ENCODE data around the gene SLC38A4. TPM values are rescaled to one million over a fixed set of nuclear protein-coding genes. Genes with fewer than 3 reads are reported as not detected.

Gene SLC38A4
- total RNA-seq, 2 experiments from 2014 or later = not detected

- no peaks in the 10 kb centered on the region for H3K4me1 Mint-ChIP-seq (ENCODE audit: low read depth)
- H3K36me3 Mint-ChIP-seq (ENCODE audit: low read depth) = no peaks in the 10 kb centered on the region
- intact Hi-C loops (cut with micrococcal nuclease) = no loop called here
- H3K27me3 Mint-ChIP-seq (ENCODE audit: low read depth) = peaks cover 16% of the 10 kb centered on the region
- CTCF ChIA-PET = no interaction called here
- DNase-seq = no peak
- H3K27ac Mint-ChIP-seq = no peak overlapping the region
- no peaks in the 10 kb centered on the region for H3K9me3 Mint-ChIP-seq
- H3K4me3 Mint-ChIP-seq = no peak overlapping the region
Observed at GRCh38 chr12:46839964-46840363, 14.2 kb upstream of the SLC38A4 start.

DNA sequence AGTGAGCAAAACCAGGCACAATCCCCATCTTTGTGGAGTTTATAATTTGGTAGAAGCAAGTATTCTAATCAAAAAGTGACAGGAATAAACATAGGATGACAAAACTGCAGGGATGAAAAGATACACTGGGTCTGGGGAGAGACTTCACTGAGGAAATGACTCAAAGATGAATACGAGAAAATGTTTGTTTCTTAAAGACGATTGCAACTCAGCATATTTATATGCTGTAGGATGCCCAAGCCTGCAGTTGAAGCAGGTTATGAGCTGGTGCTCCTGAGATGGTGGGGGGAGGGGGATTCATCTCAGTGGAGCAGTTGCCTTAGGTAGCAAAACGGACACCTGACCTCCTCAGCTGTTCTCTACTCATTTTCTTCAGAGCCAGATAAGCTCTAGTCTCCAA is 13.4 kb upstream of the SLC38A4 start:
- Mint-ChIP-seq H3K4me3 (no peak overlapping the region), H3K27me3 (ENCODE audit: low read depth) (peaks cover 19% of the 10 kb centered on the region), H3K4me1 (ENCODE audit: low read depth) (no peaks in the 10 kb centered on the region)

GRCh38 chr12:46835785-46836184 is 10.0 kb upstream of the SLC38A4 start:
- H3K9me3 Mint-ChIP-seq = no peaks in the 10 kb centered on the region
- peaks cover 14% of the 10 kb centered on the region for H3K4me1 Mint-ChIP-seq (ENCODE audit: low read depth)
- no peak for DNase-seq
- H3K36me3 Mint-ChIP-seq (ENCODE audit: low read depth) = no peaks in the 10 kb centered on the region
- intact Hi-C loops (cut with micrococcal nuclease) = no loop called here
- no peak overlapping the region for H3K4me3 Mint-ChIP-seq
- CTCF ChIA-PET = interaction anchor here (1.2 kb wide), 1 partner anchor 148 kb away, joined by 3 read pairs; no protein-coding TSS in a partner anchor
- H3K27me3 Mint-ChIP-seq (ENCODE audit: low read depth) = peaks cover 43% of the 10 kb centered on the region
- H3K27ac Mint-ChIP-seq = no peak overlapping the region

More for the DNA sequence above, 13.4 kb upstream of the SLC38A4 start:
- no peak for DNase-seq
- Mint-ChIP-seq H3K36me3 (ENCODE audit: low read depth) (no peaks in the 10 kb centered on the region), H3K27ac (no peak overlapping the region), H3K9me3 (no peaks in the 10 kb centered on the region)
- intact Hi-C loops (cut with micrococcal nuclease) = no loop called here
- CTCF ChIA-PET = no interaction called here

- Mint-ChIP-seq H3K27ac (no peak overlapping the region), H3K4me3 (peak overlapping the region; percentile 59), H3K4me1 (ENCODE audit: low read depth) (peaks cover 15% of the 10 kb centered on the region), H3K9me3 (no peaks in the 10 kb centered on the region), H3K36me3 (ENCODE audit: low read depth) (no peaks in the 10 kb centered on the region), H3K27me3 (ENCODE audit: low read depth) (peaks cover 51% of the 10 kb centered on the region)
- CTCF ChIA-PET = interaction anchor here (0.6 kb wide), 1 partner anchor 1380 kb away, joined by 3 read pairs; no protein-coding TSS in a partner anchor
- no peak for DNase-seq
- intact Hi-C loops (cut with micrococcal nuclease) = no loop called here
Observed at GRCh38 chr12:46832130-46832704, 6.4 kb upstream of the SLC38A4 start.

DNA sequence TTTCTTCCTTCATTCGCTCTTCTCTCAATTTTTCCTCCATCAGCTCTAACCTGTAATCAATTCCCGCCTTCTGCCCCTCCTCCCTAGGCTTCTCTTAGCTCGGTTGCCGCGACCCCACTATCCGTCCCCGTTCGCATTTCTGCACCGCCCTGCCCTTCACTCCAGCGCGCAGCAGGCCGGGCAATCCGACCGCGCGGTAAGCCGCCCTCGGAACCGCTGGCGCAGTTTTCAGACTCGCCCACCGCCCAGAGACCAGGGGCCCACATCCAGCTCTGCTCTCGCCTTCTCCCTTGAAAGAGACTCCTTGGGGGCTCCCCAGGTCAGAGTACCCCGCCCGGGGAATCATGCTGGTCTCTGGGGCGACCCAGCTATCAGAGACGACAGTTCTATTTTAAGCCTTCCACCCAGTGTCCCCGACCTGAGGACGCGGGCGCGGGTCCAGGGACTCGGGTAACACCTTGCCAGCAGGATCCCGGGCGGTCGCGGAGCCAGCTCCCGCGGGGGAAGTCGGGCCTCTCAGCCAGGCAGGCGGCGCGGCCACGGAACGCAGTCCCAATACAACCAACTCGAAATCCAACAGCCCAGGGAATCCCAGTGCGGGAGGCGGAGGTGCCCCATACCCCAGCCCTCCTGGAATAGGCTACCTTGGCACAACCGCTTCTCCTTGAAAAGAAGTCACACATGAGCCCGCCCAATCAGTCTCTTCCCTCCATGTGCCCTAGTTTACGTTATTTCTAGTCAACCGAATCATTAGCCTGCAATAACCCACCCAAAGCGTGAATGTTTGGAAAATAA is 5.7 kb upstream of the SLC38A4 start:
- no peak overlapping the region for H3K27ac Mint-ChIP-seq
- intact Hi-C loops (cut with micrococcal nuclease) = no loop called here
- peaks cover 15% of the 10 kb centered on the region for H3K4me1 Mint-ChIP-seq (ENCODE audit: low read depth)
- DNase-seq = peak; percentile 10
- peak overlapping the region; percentile 59 for H3K4me3 Mint-ChIP-seq
- CTCF ChIA-PET = interaction anchor here (0.6 kb wide), 1 partner anchor 1379 kb away, joined by 3 read pairs; no protein-coding TSS in a partner anchor
- no peaks in the 10 kb centered on the region for H3K36me3 Mint-ChIP-seq (ENCODE audit: low read depth)
- peaks cover 51% of the 10 kb centered on the region for H3K27me3 Mint-ChIP-seq (ENCODE audit: low read depth)
- H3K9me3 Mint-ChIP-seq = no peaks in the 10 kb centered on the region

- peaks cover 57% of the 10 kb centered on the region for H3K27me3 Mint-ChIP-seq (ENCODE audit: low read depth)
Observed at GRCh38 chr12:46830731-46831334, 5.0 kb upstream of the SLC38A4 start.

GRCh38 chr12:46824709-46825108 is 1.1 kb downstream of the SLC38A4 start:
- no peaks in the 10 kb centered on the region for H3K4me1 Mint-ChIP-seq (ENCODE audit: low read depth)
- H3K9me3 Mint-ChIP-seq = no peaks in the 10 kb centered on the region
- intact Hi-C loops (cut with micrococcal nuclease) = no loop called here
- no peak for DNase-seq
- H3K4me3 Mint-ChIP-seq = no peak overlapping the region
- peaks cover 42% of the 10 kb centered on the region for H3K27me3 Mint-ChIP-seq (ENCODE audit: low read depth)
- H3K36me3 Mint-ChIP-seq (ENCODE audit: low read depth) = no peaks in the 10 kb centered on the region
- H3K27ac Mint-ChIP-seq = no peak overlapping the region
- CTCF ChIA-PET = no interaction called here

More at GRCh38 chr12:46830731-46831334, 5.0 kb upstream of the SLC38A4 start:
- Mint-ChIP-seq H3K36me3 (ENCODE audit: low read depth) (no peaks in the 10 kb centered on the region), H3K4me3 (peak overlapping the region; percentile 59), H3K4me1 (ENCODE audit: low read depth) (peaks cover 15% of the 10 kb centered on the region), H3K9me3 (no peaks in the 10 kb centered on the region), H3K27ac (no peak overlapping the region)
- CTCF ChIA-PET = interaction anchor here (1.7 kb wide), 1 partner anchor 190 kb away, joined by 5 read pairs; no protein-coding TSS in a partner anchor
- peak; percentile 7 for DNase-seq
- intact Hi-C loops (cut with micrococcal nuclease) = no loop called here

GRCh38 chr12:46818642-46819041 is 7.2 kb downstream of the SLC38A4 start:
- CTCF ChIA-PET = no interaction called here
- Mint-ChIP-seq H3K27me3 (ENCODE audit: low read depth) (peaks cover 11% of the 10 kb centered on the region), H3K9me3 (no peaks in the 10 kb centered on the region), H3K4me3 (no peak overlapping the region), H3K27ac (no peak overlapping the region), H3K36me3 (ENCODE audit: low read depth) (no peaks in the 10 kb centered on the region), H3K4me1 (ENCODE audit: low read depth) (no peaks in the 10 kb centered on the region)
- DNase-seq = no peak
- intact Hi-C loops (cut with micrococcal nuclease) = no loop called here

DNA sequence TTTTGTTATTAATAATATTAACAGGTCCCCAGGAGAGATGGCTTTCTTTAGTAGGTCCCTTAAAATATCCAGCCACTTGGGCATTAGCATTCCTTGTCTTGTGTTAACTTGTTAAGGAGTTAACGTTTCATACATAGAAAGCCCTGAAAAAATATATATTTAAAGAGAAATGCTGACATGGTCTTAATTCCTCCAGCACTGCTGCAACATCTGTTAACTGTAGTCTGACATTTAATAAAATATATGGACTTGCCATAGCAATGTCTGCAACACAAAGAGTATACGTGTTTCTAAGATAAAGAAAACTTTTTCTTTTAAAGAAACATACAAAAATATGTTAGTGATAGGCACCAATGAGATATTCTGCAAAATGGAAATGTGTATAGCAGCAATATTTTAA is 10.0 kb downstream of the SLC38A4 start:
- peaks cover 3% of the 10 kb centered on the region for H3K4me1 Mint-ChIP-seq (ENCODE audit: low read depth)
- no peak overlapping the region for H3K27ac Mint-ChIP-seq
- CTCF ChIA-PET = no interaction called here
- H3K4me3 Mint-ChIP-seq = no peak overlapping the region
- peaks cover 4% of the 10 kb centered on the region for H3K27me3 Mint-ChIP-seq (ENCODE audit: low read depth)
- DNase-seq = no peak
- intact Hi-C loops (cut with micrococcal nuclease) = no loop called here
- no peaks in the 10 kb centered on the region for H3K9me3 Mint-ChIP-seq
- H3K36me3 Mint-ChIP-seq (ENCODE audit: low read depth) = no peaks in the 10 kb centered on the region

GRCh38 chr12:46814143-46814542 is 11.7 kb downstream of the SLC38A4 start:
- intact Hi-C loops (cut with micrococcal nuclease) = no loop called here
- Mint-ChIP-seq H3K4me3 (no peak overlapping the region), H3K4me1 (ENCODE audit: low read depth) (peaks cover 3% of the 10 kb centered on the region), H3K36me3 (ENCODE audit: low read depth) (no peaks in the 10 kb centered on the region), H3K9me3 (no peaks in the 10 kb centered on the region), H3K27me3 (ENCODE audit: low read depth) (peaks cover 4% of the 10 kb centered on the region), H3K27ac (no peak overlapping the region)
- CTCF ChIA-PET = interaction anchor here (0.5 kb wide), 1 partner anchor 112 kb away, joined by 3 read pairs; no protein-coding TSS in a partner anchor
- no peak for DNase-seq

GRCh38 chr12:46811185-46811584 is 14.6 kb downstream of the SLC38A4 start:
- Mint-ChIP-seq H3K27me3 (ENCODE audit: low read depth) (peaks cover 8% of the 10 kb centered on the region), H3K27ac (no peak overlapping the region), H3K4me3 (no peak overlapping the region), H3K36me3 (ENCODE audit: low read depth) (no peaks in the 10 kb centered on the region), H3K4me1 (ENCODE audit: low read depth) (peaks cover 3% of the 10 kb centered on the region), H3K9me3 (no peaks in the 10 kb centered on the region)
- CTCF ChIA-PET = interaction anchor here (0.6 kb wide), 1 partner anchor 227 kb away, joined by 3 read pairs; no protein-coding TSS in a partner anchor
- DNase-seq = no peak
- intact Hi-C loops (cut with micrococcal nuclease) = no loop called here

DNA sequence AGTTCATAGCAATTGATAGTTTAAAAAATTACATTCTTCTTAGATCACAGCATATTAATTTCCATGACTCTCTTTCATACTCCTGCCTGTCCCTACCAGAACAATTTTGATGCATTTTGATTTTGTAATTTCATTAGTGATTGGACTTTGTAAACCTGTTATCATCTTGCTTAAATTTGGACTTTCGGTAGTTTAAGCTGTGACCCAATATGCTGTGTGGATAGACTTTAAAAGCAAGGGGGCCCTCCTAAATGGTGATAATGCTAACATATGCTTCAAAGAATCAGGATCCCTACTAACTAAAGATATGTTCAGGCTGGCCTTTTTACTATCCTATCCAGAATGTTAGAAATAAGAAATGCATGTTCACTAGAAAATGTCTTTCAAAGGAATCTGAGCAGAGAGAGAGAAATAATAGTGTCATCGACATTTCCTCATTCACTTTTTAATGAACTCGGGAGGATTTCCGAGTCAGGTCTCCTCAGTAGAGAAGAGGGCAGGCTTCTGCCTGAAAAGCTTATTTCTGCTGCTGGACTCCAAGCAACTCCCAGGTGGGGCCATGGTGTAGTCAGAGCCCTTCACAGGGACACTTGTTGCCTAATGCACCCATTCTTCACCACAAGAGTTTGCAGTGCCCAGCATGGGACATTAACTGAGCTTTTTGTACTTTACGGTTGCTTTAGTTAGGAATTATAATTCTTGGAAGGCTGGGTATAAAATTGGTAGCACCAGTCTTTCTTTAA is 16.7 kb downstream of the SLC38A4 start:
- CTCF ChIA-PET = no interaction called here
- intact Hi-C loops (cut with micrococcal nuclease) = no loop called here
- Mint-ChIP-seq H3K9me3 (no peaks in the 10 kb centered on the region), H3K27ac (no peak overlapping the region), H3K36me3 (ENCODE audit: low read depth) (no peaks in the 10 kb centered on the region), H3K27me3 (ENCODE audit: low read depth) (peaks cover 20% of the 10 kb centered on the region), H3K4me3 (no peak overlapping the region), H3K4me1 (ENCODE audit: low read depth) (peaks cover 3% of the 10 kb centered on the region)
- no peak for DNase-seq
